Measurements from ENCODE around the gene ATF5. TPM values are rescaled to one million over a fixed set of nuclear protein-coding genes. Genes with fewer than 3 reads are reported as not detected.
"Not testable (repeated sequence)": the region's sequence is repeated elsewhere in the genome, so short reads cannot be mapped to it uniquely, and the experiment has no call there.

Gene ATF5
- polyA plus RNA-seq, 3 donors from 2014 or later, result 1.2 to 3.1 (median 2.8) TPM

- H3K27ac Mint-ChIP-seq, result no peak overlapping the region
- no peaks in the 10 kb centered on the region for H3K4me1 Mint-ChIP-seq
- no peak overlapping the region for H3K4me3 Mint-ChIP-seq
- no peak for DNase-seq
- H3K9me3 Mint-ChIP-seq, result no peaks in the 10 kb centered on the region
- H3K36me3 Mint-ChIP-seq, result no peaks in the 10 kb centered on the region
- peaks cover 3 to 9% (median 7%) of the 10 kb centered on the region in 3 donors for H3K27me3 Mint-ChIP-seq (ENCODE audit: low read depth in 3 of 3)
Measured at GRCh38 chr19:49951806-49952478, 22.9 kb downstream of the ATF5 start.

GRCh38 chr19:49952479-49952836, 23.5 kb downstream of the ATF5 start:
- Mint-ChIP-seq H3K4me1 (no peaks in the 10 kb centered on the region), H3K27ac (no peak overlapping the region), H3K27me3 (ENCODE audit: low read depth in 3 of 3) (peaks cover 3 to 9% (median 6%) of the 10 kb centered on the region in 3 donors), H3K9me3 (no peaks in the 10 kb centered on the region), H3K4me3 (no peak overlapping the region), H3K36me3 (no peaks in the 10 kb centered on the region)
- no peak for DNase-seq

GRCh38 chr19:49952906-49953305, 23.9 kb downstream of the ATF5 start:
- H3K27ac Mint-ChIP-seq, result no peak overlapping the region
- H3K4me3 Mint-ChIP-seq, result no peak overlapping the region
- H3K9me3 Mint-ChIP-seq, result no peaks in the 10 kb centered on the region
- DNase-seq, result no peak
- H3K4me1 Mint-ChIP-seq, result no peaks in the 10 kb centered on the region
- H3K27me3 Mint-ChIP-seq (ENCODE audit: low read depth in 3 of 3), result peaks cover 3 to 9% (median 6%) of the 10 kb centered on the region in 3 donors
- no peaks in the 10 kb centered on the region for H3K36me3 Mint-ChIP-seq

- DNase-seq, result no peak
- peaks cover 3 to 9% (median 6%) of the 10 kb centered on the region in 3 donors for H3K27me3 Mint-ChIP-seq (ENCODE audit: low read depth in 3 of 3)
- no peak overlapping the region for H3K4me3 Mint-ChIP-seq
- H3K9me3 Mint-ChIP-seq, result no peaks in the 10 kb centered on the region
- no peaks in the 10 kb centered on the region for H3K36me3 Mint-ChIP-seq
- no peak overlapping the region for H3K27ac Mint-ChIP-seq
- no peaks in the 10 kb centered on the region for H3K4me1 Mint-ChIP-seq
Measured at GRCh38 chr19:49953416-49953815, 24.4 kb downstream of the ATF5 start.

- H3K36me3 Mint-ChIP-seq, result no peaks in the 10 kb centered on the region
- H3K4me1 Mint-ChIP-seq, result no peaks in the 10 kb centered on the region
- no peak overlapping the region for H3K4me3 Mint-ChIP-seq
- H3K9me3 Mint-ChIP-seq, result no peaks in the 10 kb centered on the region
- DNase-seq, result no peak
- H3K27me3 Mint-ChIP-seq (ENCODE audit: low read depth in 3 of 3), result peaks cover 3 to 9% (median 6%) of the 10 kb centered on the region in 3 donors
- H3K27ac Mint-ChIP-seq, result no peak overlapping the region
Measured at GRCh38 chr19:49954092-49954829, 25.3 kb downstream of the ATF5 start.

- Mint-ChIP-seq H3K27ac (no peak overlapping the region), H3K36me3 (no peaks in the 10 kb centered on the region), H3K27me3 (ENCODE audit: low read depth in 3 of 3) (peaks cover 3 to 7% (median 6%) of the 10 kb centered on the region in 3 donors), H3K9me3 (no peaks in the 10 kb centered on the region), H3K4me3 (no peak overlapping the region), H3K4me1 (no peaks in the 10 kb centered on the region)
- DNase-seq, result no peak
Measured at GRCh38 chr19:49954933-49955332, 25.9 kb downstream of the ATF5 start.

GRCh38 chr19:49956115-49956495, 27.1 kb downstream of the ATF5 start:
- H3K36me3 Mint-ChIP-seq, result no peaks in the 10 kb centered on the region
- H3K27ac Mint-ChIP-seq, result no peak overlapping the region

GRCh38 chr19:49957262-49957915, 28.4 kb downstream of the ATF5 start:
- Mint-ChIP-seq H3K4me1 (no peaks in the 10 kb centered on the region), H3K4me3 (no peak overlapping the region), H3K27ac (no peak overlapping the region), H3K36me3 (no peaks in the 10 kb centered on the region), H3K9me3 (no peaks in the 10 kb centered on the region), H3K27me3 (ENCODE audit: low read depth in 3 of 3) (peaks cover 3 to 6% (median 6%) of the 10 kb centered on the region in 3 donors)
- DNase-seq, result no peak

More at GRCh38 chr19:49956115-49956495, 27.1 kb downstream of the ATF5 start:
- DNase-seq, result no peak
- Mint-ChIP-seq H3K4me3 (no peak overlapping the region), H3K4me1 (no peaks in the 10 kb centered on the region), H3K9me3 (no peaks in the 10 kb centered on the region), H3K27me3 (ENCODE audit: low read depth in 3 of 3) (peaks cover 2 to 6% (median 5%) of the 10 kb centered on the region in 3 donors)

- H3K9me3 Mint-ChIP-seq; H3K4me3 Mint-ChIP-seq; H3K4me1 Mint-ChIP-seq; H3K27me3 Mint-ChIP-seq (ENCODE audit: low read depth in 3 of 3); H3K36me3 Mint-ChIP-seq; DNase-seq; H3K27ac Mint-ChIP-seq: not testable (repeated sequence)
Measured at GRCh38 chr19:49958144-49958543, 29.1 kb downstream of the ATF5 start.

- H3K9me3 Mint-ChIP-seq; H3K36me3 Mint-ChIP-seq; H3K4me3 Mint-ChIP-seq; H3K27ac Mint-ChIP-seq; H3K27me3 Mint-ChIP-seq (ENCODE audit: low read depth in 3 of 3); DNase-seq; H3K4me1 Mint-ChIP-seq: not testable (repeated sequence)
Measured at GRCh38 chr19:49958596-49958995, 29.6 kb downstream of the ATF5 start.

- not testable (repeated sequence) for H3K9me3 Mint-ChIP-seq; H3K4me3 Mint-ChIP-seq; H3K27ac Mint-ChIP-seq; H3K4me1 Mint-ChIP-seq; DNase-seq; H3K36me3 Mint-ChIP-seq; H3K27me3 Mint-ChIP-seq (ENCODE audit: low read depth in 3 of 3)
Measured at GRCh38 chr19:49959892-49960291, 30.9 kb downstream of the ATF5 start.

- H3K9me3 Mint-ChIP-seq; H3K4me3 Mint-ChIP-seq; H3K27me3 Mint-ChIP-seq (ENCODE audit: low read depth in 3 of 3); DNase-seq; H3K4me1 Mint-ChIP-seq; H3K36me3 Mint-ChIP-seq; H3K27ac Mint-ChIP-seq: not testable (repeated sequence)
Measured at GRCh38 chr19:49960980-49961379, 32.0 kb downstream of the ATF5 start, which contains the start of gene SIGLEC11. TSS of gene SIGLEC11 (minus strand) at chr19:49961172. CDS start at chr19:49961081, 91 bp downstream.

GRCh38 chr19:49968279-49968922, 39.4 kb downstream of the ATF5 start:
- H3K9me3 Mint-ChIP-seq, result peaks cover 0 to 5% (median 2%) of the 10 kb centered on the region in 6 donors
- H3K27me3 Mint-ChIP-seq (ENCODE audit: low read depth in 3 of 3), result peaks cover under 1 to 7% (median 5%) of the 10 kb centered on the region in 3 donors
- no peaks in the 10 kb centered on the region for H3K36me3 Mint-ChIP-seq
- DNase-seq, result no peak
- H3K4me3 Mint-ChIP-seq, result no peak overlapping the region
- no peak overlapping the region for H3K27ac Mint-ChIP-seq
- peaks cover 16 to 17% of the 10 kb centered on the region in 2 donors for H3K4me1 Mint-ChIP-seq

GRCh38 chr19:49969355-49969754, 40.4 kb downstream of the ATF5 start:
- not testable (repeated sequence) for H3K27ac Mint-ChIP-seq; H3K4me3 Mint-ChIP-seq; H3K9me3 Mint-ChIP-seq; DNase-seq; H3K27me3 Mint-ChIP-seq (ENCODE audit: low read depth in 3 of 3); H3K36me3 Mint-ChIP-seq
- peaks cover 16 to 17% of the 10 kb centered on the region in 2 donors for H3K4me1 Mint-ChIP-seq
